Kidney glomerular epithelial cell (primary cell): Measurements from ENCODE around the gene COPZ2.
"Not testable (repeated sequence)": the region's sequence is repeated elsewhere in the genome, so short reads cannot be mapped to it uniquely, and the experiment has no call there.

Experiments
- DNase-seq: peaks from one replicate; lab custom pipeline; 2025; lab: John Stamatoyannopoulos, UW

The COPZ2 gene, protein sequence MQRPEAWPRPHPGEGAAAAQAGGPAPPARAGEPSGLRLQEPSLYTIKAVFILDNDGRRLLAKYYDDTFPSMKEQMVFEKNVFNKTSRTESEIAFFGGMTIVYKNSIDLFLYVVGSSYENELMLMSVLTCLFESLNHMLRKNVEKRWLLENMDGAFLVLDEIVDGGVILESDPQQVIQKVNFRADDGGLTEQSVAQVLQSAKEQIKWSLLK

DNA sequence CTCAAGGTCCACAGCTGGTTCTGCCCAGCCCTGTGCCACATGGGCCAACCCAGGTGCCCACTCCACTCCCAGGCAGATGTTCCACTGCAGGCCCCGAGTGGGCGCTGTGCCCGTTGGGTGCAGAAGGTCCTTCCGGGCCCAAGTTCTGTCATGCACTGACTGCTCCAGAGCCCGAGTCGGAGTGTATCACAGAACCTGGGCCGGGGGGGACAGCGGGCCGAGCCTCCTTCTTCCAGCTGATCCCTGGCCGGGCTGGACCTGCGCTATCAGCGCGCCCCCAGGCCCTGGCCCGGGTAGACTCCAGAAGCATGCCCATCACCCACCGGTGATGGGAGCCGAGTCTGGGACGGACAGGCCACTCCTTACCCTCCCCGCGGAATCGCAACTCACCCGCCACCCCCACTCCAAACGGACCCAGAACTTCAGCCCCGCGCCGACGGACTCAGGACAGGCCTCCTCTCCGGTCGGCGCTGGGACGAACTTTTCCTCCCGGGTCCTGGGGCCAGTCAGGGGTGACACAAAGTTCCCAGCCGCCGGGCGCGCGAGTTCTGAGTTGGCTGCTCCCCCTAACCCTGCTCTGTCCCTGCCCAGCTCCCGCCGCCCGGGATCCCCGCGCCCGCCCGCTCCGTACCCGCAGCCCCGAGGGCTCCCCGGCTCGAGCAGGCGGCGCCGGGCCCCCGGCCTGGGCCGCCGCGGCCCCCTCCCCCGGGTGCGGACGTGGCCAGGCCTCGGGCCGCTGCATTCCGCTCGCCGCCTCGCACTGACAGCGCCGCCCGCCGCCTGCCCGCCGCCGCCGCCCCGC is at the start of gene COPZ2:
COPZ2 (minus strand) TSS at position 762 of the 802 bp plus-strand sequence; CDS start at position 742, 20 bp downstream.
- DNase-seq, result no peak

- DNase-seq, result no peak
Measured at GRCh38 chr17:48084932-48085331, 47.3 kb upstream of the COPZ2 start.

GRCh38 chr17:48081858-48082257 is 44.3 kb upstream of the COPZ2 start:
- DNase-seq, result no peak

DNA sequence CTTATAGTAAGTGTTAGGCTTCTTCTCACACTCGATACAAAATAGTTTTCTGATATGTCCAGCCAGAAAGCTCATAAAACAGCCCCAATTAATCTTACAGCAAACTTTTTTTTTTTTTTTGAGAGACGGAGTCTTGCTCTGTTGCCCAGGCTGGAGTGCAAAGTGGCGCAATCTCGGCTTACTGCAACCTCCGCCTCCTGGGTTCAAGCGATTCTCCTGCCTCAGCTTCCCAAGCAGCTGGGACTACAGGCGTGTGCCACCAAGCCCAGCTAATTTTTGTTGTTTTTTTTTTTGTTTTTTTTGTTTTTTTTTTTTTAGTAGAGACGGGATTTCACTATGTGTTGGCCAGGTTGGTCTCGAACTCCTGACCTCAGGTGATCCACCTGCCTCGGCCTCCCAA is 39.6 kb upstream of the COPZ2 start:
- not testable (repeated sequence) for DNase-seq

DNA sequence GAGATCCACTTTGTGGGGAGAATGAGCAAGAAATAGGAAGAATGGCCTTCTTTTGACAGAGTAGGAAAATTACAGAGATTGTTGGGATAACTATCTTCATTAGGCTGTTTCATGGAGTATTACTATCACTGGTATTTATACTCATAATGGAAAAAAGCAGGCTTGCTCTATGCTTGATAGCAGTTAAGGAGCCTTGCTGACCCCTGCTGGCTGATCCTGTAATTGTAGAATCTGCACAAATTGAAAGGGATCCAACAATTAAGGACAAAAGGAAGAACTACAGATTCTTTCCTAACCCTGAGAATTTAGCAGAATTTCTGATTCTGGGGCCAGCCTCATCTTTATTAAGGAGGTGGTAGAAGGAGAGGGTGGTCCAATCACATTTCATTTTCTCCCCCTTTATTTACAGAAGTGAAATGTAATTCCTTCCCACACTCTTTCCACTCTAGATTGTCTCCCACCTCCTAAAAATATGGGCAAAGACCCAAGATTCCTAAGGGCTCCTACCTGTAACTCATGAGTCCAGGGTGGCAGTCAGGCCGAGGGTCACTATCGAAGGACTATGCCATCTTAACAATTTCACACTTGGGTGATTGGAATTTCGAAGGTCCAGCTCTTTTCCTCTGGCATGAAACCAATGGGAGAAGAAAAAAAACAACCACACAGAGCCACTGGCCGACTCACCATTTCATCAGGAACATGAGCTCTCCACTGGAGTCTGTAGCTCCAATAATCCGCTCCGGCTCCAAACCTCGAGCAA is 36.9 kb upstream of the COPZ2 start:
- peak; percentile 85 for DNase-seq

DNA sequence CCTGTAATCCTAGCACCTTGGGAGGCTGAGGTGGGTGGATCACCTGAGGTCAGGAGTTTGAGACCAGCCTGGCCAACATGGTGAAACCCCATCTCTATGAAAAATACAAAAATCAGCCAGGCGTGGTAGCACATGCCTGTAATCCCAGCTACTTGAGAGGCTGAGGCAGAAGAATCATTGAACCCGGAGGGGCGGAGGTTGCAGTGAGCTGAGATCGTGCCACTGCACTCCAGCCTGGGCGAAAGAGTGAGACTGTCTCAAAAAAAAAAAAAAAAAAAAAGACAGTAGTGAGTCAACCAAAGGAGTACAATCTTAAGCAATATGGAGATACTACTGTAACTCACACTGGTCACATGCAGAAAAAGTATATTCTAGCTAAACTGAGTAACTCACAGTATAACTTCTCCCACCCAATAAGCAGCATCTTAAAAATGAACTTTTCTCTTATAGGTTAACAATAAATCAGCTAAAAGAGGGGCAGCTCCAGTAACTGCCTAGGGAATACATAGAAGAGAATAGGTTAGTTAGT is 36.0 kb upstream of the COPZ2 start:
- not testable (repeated sequence) for DNase-seq

DNA sequence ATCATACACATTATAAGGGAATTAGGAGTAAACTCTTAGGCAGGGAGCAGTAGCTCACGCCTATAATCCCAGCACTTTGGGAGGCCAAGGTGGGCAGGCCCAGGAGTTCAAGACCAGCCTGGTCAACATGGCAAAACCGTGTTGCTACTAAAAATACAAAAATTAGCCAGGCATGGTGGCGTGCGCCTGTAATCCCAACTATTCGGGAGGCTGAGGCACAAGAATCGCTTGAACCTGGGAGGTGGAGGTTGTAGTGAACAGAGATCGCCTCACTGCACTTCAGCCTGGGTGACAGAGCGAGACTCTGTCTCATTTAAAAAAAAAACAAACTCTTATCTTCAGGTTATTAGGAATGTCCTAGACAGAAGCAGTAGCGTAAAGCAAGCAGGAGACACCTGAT is 35.2 kb upstream of the COPZ2 start:
- not testable (repeated sequence) for DNase-seq

GRCh38 chr17:48071654-48072053 is 34.1 kb upstream of the COPZ2 start:
- DNase-seq, result no peak

DNA sequence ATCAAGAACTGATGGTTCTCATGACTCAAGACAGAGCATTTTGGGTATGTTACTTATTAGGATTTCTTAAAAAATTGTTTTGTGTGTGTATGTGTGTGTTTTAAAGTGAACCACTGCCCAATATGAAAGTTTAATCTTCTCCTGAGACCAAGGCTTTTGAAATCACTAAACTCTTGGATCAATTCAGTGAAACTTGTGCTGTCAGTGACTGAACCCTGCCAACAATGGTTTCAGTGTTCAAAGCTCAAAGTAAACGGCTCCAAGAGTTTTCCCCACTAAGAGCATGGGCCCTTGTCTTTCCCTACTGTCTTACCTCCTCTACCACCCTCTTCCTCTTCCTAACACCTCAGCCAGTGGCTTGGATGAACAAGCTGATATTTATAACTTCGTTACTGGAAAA is 32.6 kb upstream of the COPZ2 start:
- no peak for DNase-seq

DNA sequence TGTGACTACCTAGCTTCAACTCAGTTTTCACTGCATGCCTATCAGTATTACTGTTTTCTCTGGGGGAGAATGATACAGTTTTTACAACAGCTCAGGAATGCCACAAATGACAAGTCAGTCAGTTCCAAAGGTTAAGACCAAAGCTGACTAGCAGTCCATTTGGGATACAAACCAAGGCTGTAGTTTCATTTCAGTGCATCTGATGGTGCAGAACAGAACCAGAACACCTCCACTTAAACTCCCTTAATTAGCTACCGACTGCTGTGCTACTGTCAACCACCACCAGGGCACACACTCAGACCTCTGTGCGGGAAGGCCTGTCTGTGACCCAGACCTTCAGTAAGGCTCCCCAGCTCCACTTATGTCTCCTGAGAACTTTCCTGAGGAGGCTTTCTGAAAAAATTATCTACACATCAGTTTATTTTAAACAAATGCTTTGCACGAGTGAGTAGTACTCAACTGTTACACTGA is 30.9 kb upstream of the COPZ2 start:
- DNase-seq, result peak; percentile 63

- not testable (repeated sequence) for DNase-seq
Measured at GRCh38 chr17:48067808-48068207, 30.2 kb upstream of the COPZ2 start.

- no peak for DNase-seq
Measured at GRCh38 chr17:48067245-48067644, 29.6 kb upstream of the COPZ2 start.

DNA sequence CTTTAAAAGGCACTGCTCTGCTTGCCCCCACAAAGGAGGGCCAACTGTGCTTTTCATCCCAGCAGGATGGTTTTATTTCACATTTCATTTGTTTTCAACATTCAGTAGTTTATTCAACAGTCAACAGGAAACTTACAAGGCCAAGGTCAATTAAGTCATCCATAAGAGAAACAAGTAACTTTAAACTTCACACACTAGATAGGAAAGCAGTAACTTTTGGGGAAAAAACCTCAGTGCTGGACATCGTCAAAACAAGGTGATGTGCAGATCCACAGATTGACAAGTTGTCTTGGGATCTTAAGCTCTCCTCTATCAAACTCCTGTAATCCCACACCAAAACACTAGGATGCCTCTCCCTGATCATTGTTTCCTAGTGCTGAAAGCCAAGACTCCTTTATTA is 29.1 kb upstream of the COPZ2 start:
- DNase-seq, result no peak

DNA sequence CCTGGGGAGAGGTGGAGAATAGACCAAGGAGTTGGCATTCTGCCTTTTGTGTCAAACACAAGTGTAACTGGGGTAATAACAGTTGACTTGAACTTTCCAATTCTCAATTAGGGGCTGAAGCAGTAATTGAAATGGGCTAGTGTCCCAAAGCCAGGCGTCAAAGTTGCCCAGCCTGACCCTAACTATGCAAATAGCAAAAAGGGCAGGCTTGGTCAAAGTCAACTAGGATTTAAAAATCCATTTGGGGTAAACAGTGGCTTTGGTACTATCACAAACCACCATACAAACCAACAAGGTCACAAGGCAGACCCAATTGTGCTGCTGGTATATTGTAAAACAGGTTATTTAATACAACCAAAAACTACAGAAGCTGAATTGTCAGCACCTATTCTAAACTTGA is 28.6 kb upstream of the COPZ2 start:
- DNase-seq, result no peak

DNA sequence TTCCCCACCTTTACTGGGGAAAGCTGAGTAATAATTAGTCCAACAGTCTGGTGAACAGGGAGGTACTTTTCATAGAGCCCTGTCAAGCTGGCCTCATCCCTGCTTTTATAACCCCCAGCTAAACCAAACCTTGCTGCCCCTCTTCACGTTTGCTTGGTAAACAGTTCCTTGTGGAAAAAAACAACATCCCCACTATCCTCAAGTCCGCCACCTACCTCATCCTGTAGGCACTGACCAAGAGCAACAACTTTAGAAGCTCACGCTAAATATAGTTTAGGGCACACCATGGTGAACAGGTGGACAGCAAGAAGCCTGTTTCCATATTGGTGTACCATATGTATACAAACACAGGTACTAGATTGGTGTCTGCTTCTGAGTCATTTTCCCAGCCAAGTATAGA is 27.0 kb upstream of the COPZ2 start:
- DNase-seq, result no peak

DNA sequence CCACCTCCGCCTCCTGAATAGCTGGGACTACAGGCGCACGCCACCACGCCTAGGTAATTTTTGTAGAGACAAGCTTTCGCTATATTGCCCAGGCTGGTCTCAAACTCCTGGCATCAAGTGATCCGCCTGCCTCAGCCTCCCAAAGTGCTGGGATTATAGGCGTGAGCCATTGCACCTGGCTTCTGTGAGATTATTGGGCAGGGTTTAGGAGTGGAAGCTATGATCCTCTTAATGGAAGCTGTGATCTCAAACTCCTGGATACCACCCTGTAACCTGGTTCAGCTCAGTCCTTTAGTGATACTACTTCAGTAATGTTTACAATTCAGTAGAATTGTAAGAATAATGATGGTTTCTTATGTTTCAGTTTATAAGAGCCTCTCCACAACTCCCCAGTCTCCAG is 24.7 kb upstream of the COPZ2 start:
- DNase-seq, result no peak

DNA sequence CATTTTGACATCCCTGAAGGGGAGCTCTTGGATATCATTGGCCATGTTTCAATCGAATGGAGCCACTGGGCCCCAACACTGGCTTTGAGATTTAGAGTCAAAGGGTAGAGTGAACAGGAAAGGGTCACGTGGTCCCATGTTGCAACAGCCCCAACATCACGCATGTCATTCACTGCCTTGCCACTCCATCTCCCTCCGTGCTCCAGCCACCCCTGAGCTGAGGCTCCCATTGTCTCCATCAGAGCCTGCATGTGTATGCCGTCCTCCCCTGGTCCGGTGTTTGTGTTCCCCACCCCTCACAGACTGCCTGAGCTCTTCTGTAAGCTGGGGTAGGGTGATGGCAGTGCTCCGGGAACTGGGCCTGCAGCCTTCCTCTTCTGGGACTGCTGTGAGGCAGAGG is 22.7 kb upstream of the COPZ2 start:
- no peak for DNase-seq

- DNase-seq, result no peak
Measured at GRCh38 chr17:48059125-48059668, 21.6 kb upstream of the COPZ2 start.

DNA sequence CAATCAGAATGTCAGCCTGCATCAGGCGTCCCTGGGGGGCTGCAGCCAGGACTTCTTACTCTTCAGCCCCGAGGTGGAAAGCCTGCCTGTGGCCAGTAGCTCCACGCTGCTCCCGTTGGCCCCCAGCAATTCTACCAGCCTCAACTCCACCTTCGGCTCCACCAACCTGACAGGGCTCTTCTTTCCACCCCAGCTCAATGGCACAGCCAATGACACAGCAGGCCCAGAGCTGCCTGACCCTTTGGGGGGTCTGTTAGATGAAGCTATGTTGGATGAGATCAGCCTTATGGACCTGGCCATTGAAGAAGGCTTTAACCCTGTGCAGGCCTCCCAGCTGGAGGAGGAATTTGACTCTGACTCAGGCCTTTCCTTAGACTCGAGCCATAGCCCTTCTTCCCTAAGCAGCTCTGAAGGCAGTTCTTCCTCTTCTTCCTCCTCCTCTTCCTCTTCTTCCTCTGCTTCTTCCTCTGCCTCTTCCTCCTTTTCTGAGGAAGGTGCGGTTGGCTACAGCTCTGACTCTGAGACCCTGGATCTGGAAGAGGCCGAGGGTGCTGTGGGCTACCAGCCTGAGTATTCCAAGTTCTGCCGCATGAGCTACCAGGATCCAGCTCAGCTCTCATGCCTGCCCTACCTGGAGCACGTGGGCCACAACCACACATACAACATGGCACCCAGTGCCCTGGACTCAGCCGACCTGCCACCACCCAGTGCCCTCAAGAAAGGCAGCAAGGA is 21.0 kb upstream of the COPZ2 start:
- DNase-seq, result no peak

GRCh38 chr17:48057626-48058025 is 20.0 kb upstream of the COPZ2 start:
- no peak for DNase-seq

DNA sequence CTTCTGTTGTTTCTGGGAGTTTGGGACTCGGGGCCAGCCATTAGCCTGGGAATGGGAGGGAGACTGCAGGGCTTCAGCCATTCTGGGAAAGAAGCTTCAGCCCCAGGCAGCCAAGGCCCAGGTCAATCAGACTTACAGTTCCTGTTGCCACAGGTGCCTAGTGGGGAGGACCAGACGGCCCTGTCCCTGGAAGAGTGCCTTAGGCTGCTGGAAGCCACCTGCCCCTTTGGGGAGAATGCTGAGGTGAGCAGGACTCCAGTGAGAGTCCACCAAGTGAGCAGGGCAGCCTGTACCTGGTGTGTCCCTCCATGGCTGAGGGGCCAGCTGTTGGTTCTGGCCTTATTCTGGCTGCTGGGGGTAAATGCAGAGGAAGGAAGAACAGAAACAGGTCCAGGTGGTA is 19.3 kb upstream of the COPZ2 start:
- no peak for DNase-seq
